NCI-H2171 treated with DMSO at 0.1 percent for 48 hours (cell line): ENCODE measurements around the gene PI4K2B.
"Not testable (repeated sequence)": the region's sequence is repeated elsewhere in the genome, so short reads cannot be mapped to it uniquely, and the experiment has no call there.

ENCODE experiments used
- DNase-seq: peaks from one replicate; lab custom pipeline; 2025; lab: John Stamatoyannopoulos, UW

The PI4K2B gene

GRCh38 chr4:25242195-25242594 lies 8.4 kb downstream of the PI4K2B start:
- not testable (repeated sequence) for DNase-seq

DNA sequence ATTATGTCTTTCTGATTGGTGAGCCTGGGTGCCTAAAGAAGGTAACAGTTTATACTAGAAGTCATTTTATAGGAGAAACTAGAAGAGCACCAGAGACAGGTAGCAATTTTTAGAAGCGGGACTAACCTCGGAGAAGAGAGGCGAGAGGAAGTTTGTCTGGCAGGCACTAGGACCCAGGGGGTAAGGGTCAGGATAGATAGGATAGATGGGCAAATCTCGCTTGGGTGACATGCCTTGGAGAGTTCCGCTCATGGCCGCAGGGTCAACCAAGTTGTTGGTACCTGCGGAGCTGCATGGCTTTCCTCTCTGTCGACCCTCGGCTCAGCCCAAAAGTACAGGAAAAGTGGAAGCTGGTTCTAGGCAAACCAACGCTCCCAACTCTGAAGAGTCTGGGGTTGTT lies 11.3 kb downstream of the PI4K2B start:
- DNase-seq, result no peak

DNA sequence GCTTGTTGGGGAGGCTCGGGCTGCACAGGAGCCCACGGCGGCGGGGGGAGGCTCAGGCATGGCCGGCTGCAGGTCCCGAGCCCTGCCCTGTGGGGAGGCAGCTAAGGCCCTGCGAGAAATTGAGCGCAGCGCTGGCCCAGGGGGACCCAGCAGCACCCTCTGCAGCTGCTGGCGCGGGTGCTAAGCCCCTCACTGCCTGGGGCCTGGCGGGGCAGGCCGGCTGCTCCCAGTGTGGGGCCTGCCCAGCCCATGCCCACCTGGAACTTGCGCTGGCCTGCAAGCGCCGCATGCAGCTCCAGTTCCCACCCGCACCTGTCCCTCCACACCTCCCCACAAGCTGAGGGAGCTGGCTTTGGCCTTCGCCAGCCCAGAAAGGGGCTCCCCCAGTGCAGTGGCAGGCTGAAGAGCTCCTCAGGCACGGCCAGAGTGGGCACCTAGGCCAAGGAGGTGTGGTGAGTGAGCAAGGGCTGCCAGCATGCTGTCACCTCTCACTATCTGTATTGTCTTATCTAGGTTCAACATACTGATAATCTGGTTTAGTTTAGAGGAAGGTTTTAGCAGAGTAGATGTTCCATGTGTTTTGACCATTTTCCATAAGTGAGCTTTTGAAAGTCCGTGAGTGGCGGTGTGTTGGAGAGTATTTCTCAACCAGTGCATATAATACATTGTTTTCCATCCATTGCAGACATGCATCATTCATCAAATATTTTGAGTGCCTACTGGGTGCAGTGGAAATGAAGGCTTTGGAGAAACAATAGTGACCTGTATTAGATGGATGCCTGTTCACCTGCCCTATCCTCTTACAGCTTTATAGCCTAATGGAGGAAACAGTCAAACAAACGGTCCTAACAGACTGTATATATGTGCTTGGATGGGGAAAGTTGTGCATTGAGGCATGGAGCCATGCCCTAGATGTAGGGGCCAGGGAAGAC lies 13.1 kb downstream of the PI4K2B start:
- DNase-seq, result no peak

- not testable (repeated sequence) for DNase-seq
Measured at GRCh38 chr4:25248875-25249274, 15.0 kb downstream of the PI4K2B start.

DNA sequence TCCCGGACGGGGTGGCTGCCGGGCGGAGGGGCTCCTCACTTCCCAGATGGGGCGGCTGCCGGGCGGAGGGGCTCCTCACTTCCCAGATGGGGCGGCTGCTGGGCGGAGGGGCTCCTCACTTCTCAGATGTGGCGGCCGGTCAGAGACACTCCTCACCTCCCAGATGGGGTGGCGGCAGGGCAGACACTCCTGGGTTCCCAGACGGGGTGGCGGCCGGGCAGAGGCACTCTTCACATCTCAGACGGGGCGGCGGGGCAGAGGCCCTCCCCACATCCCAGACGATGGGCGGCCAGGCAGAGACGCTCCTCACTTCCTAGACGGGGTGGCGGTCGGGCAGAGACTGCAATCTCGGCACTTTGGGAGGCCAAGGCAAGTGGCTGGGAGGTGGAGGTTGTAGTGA lies 15.7 kb downstream of the PI4K2B start:
- DNase-seq, result not testable (repeated sequence)

DNA sequence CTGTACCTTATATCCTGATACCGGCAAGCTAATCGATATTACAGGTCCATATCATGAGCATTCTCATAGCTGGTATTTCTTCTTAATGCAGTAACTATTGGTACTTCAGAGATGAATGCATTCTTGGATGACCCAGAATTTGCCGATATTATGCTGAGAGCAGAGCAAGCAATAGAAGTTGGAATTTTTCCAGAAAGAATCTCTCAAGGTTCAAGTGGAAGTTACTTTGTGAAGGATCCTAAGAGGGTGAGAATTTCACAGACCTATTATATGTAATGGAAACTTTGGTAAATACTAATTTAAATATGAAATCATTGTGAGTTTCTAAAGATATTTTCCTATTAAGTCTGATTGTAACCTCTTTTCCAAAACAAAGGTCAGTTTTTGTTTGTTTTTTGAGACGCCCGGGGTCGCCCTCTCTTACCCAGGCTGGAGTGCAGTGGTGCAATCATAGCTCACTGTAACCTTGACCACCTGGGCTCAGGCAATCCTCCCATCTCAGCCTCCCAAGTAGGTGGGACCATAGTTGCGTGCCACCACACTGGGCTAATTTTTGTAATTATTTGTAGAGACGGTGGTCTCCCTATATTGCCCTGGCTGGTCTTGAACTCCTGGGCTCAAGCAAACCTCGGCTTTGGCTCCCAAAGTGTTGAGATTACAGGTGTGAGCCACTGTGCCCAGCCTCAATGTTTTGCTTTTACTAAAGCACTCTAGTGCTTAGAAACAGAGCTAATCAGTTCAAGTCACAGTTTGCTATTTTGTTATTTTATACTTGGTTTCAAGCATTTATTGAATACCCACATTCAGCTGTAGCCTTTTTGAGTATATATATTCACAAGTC lies 18.6 kb downstream of the PI4K2B start:
- DNase-seq, result no peak

GRCh38 chr4:25253071-25253445 lies 19.2 kb downstream of the PI4K2B start:
- no peak for DNase-seq

GRCh38 chr4:25253786-25254185 lies 20.0 kb downstream of the PI4K2B start:
- DNase-seq, result not testable (repeated sequence)

GRCh38 chr4:25258980-25259578 lies 25.2 kb downstream of the PI4K2B start:
- no peak for DNase-seq

DNA sequence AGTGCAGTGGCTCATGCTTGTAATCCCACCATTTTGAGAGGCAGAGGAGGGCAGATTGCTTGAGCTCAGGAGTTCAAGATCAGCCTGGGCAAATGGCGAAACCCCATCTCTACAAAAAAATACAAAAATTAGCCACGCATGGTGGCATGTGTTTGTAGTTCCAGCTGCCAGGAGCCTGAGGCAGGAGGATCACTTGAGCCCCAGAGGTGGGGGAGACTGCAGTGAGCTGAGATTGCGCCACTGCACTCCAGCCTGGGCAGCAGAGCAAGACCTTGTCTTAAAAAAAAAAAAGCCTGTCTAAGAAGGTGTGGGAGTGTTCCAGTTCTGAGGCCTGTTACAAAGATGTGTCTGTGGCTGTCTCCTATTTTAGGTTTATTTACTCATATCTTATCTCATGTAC lies 38.0 kb downstream of the PI4K2B start:
- DNase-seq, result no peak

GRCh38 chr4:25280210-25280609 lies 46.4 kb downstream of the PI4K2B start:
- DNase-seq, result no peak

DNA sequence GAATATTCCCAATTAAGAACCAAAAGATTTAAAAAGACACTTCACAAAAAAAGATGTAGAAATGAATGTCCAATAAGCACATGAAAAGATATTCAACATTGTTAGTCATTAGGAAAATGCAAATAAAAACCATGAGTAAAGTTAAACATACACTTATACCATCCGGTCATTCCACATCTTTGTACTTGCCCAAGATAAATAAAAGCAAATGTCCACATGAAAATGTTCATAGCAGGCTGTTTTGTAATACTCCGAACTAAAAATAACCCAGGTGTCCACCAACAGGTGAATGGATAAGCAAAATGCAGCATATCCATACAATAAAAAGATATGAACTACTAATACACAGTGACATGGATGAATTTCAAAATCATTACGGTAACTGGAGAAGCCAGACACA lies 50.1 kb downstream of the PI4K2B start:
- DNase-seq, result no peak

DNA sequence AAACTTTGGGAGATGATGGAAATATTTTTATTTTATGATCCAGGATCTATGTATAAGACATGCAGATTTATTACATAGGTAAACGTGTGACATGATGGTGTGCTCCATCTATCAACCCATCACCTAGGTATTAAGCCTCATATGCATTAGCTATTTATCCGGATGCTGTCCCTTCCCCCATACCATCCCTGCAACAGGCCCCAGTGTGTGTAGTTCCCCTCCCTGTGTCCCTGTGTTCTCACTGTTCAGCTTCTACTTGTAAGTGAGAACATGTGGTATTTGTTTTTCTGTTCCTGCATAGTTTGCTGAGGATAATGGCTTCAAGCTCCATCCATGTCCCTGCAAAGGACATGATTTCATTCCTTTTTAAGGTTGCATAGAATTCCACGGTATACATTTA lies 50.6 kb downstream of the PI4K2B start:
- DNase-seq, result no peak

DNA sequence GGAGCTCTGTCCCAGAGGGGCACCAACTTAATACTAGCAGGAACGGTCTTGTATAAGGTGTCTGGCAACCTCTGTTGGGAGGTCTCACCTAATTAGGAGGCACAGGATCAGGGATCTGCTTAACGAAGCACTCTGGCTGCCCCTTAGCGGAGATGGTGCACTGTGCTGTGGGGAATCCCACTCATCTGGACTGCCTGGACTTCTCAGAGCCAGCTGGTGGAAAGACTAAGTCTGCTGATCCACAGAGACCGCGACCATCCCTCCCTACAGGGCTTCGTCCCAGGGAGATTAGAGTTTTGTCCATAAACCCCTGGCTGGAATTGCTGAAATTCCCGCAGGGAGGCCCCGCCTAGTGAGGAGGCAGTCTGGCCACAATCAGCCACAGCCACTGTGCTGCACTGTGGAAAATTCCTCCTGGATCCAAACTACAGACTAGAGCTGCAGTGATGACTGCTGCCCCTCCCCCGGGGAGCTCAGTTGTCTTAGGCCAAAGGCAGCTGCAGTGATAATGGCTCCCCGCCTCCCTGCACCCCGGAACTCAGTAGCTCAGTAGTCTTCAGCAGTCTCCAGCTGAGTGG lies 56.7 kb downstream of the PI4K2B start:
- DNase-seq, result no peak

DNA sequence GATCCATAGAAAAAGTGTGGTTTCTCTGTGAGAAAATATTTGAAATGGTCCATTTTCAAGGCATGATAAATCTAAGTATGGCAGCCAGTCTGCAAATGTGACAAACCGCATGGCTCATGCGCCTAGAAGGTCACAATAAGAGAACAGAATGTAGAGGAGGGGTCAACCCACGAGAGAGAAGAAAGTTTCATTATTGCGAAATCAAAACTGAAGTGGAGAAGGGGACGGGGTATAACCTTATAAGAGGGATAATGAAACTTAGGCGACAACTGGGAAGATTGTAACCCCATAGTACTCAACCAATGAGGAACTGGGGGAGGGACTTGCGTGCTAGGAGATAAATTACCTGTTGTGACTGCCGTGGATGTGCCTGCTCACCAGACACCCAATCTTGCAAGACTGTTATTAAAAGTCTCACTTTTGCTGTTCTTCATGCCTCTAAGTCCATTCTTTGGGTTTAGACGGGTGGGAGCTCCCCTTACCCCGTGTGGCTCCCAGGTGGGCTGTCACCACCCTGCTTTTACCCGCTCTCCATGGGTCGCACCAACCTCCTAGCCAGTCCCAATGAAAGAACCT lies 57.4 kb downstream of the PI4K2B start:
- no peak for DNase-seq

DNA sequence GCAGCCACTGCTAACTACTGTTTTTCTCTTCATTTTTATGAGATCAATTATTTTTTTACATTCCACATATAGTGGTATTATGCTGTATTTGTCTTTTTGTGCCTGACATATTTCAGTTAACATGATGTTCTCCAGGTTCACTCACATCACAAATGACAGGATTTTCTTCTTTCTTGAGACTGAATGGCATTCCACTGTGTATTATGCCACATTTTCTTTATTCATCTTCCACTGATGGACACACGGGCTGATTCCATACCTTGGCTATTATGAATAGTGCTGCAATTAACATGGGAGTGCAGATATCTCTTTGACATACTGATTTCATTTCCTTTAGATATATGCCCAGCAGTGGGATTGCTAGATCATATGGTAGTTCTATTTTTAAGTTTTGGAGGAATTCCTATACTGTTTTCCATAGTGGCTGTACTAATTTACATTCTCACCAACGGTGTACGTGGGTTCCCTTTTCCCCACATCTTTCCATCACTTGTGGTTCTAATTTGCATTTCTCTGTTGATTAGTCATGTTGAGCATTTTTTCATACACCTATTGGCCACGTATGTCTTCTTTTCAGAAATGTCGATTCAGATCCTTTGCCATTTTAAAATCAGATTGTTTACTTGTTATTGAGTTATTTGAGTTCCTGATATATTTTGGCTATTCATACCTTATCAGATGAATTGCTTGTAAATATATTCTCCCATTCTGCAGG lies 63.9 kb downstream of the PI4K2B start:
- DNase-seq, result no peak

DNA sequence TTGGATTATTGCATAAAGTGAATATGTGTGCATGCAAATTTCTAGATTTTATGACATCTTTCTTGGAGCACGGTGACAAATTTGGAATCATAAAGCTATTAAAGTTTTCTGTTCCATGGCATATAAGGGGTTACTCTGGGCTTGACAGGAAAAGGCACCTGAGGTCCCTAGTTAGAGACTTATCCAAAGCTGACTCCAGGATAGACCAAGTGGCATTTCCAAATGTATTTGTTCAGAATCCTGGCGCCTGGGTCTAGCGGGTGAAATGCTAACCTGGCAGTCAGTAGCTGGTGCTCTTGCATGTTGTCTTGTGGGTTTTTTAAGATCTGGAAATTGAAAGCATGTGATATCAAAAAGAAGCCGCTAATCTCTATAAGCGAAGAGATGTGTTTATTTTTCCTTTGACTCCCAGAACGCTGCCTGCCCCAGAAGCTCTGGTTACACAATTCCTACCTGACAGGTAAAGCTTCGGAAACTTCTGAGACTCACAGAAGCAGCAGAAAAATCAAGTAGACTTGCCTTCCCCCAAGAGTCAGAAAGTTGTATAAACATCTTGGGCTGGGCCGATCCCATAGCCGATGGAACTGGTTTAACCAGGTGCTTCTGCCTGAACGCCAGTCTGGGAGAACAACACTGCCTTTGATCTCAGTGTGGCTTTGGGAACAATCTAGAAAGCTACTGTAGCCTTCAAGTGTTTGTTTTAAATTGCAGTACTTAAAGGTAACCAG lies 65.8 kb downstream of the PI4K2B start:
- DNase-seq, result no peak

DNA sequence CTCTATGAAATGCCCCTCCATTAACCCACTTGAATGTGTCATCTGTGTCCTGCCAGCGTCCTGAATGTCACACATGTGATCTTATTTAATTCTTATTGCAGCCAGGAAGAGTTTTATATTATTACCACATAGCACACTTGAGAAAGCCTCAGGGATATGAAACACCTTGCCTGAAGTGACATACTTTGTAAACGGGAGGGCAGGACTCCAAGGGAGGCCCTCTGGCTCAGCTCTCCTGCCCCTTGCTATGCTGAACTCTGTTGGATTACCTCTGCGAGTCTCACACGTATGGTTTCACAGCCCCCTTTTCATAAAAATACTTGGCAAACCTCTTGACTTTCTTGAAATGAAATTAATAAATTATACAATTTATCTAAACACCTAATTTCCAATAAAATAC lies 67.6 kb downstream of the PI4K2B start:
- no peak for DNase-seq

DNA sequence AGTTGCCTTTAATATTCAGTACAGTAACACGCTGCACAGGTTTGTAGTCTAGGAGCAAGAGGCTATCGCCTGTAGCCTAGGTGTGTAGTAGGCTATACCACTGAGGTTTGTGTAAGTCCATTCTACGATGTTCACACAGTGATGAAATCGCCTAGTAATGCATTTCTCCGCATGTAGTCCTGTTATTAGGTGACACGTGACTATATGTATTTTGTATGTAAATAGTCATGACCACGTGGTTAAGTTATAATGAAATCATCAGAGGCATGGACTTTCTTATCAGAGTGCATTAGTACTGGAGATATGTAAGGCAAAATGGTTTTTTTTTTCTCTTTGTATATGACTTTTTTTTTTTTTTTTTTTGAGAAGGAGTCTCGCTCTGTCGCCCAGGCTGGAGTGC lies 68.8 kb downstream of the PI4K2B start:
- no peak for DNase-seq

DNA sequence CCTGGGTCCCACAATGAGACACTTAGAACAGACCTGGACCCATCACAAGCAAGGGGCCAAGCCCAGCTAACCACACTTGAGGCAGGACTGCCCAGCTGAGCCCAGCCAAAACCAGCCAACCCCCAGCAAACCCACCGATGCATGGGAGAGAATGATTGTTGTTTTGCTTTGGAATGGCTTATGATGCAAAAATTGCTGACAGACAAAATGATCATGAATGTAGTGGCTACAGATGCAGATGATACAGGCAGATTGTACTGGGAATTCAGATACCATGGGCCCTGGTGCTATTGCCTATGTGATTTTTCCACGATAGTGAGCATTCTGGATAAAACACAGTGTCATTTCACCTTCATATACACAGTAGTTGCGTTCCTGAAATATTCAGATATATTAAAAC lies 69.7 kb downstream of the PI4K2B start:
- DNase-seq, result no peak
